IMR-90 (cell line): ENCODE results near the gene CCNYL1. TPM values are rescaled to one million over a fixed set of nuclear protein-coding genes. Genes with fewer than 3 reads are reported as not detected.

ENCODE experiments used
- ATAC-seq: fragments of 200-7000 bp; cut with Tn5 transposase; 2 replicates; pipeline ENCODE4 v1.9.1; 2020; ENCODE audit warnings: low read depth, mild to moderate bottlenecking, moderate library complexity
- BruUV-seq: library from RNA; stranded (reverse); fragments of 400-500 nt; replicated peaks from 2 replicates; lab custom pipeline; 2021; lab: Mats Ljungman, UMichigan
- CTCF ChIA-PET: fragments of 300-600 bp; formaldehyde crosslinking; extraction: SDS; loops from one replicate; lab custom pipeline; 2021; ENCODE audit warnings: antibody characterized with exemption; lab: Yijun Ruan, JAX
- POLR2A ChIA-PET: fragments of 300-600 bp; sonication (Branson Sonifier 250); formaldehyde crosslinking; loops from one replicate; lab custom pipeline; 2022; ENCODE audit warnings: antibody characterized with exemption; ENCODE audit not compliant: unreplicated experiment; lab: Charles Lee
- DNase-seq: peaks from one replicate; pipeline ENCODE4 v3.0.0; 2013
- H2AFZ ChIP-seq: replicated peaks from 2 replicates; pipeline ENCODE3; 2013; ENCODE audit warnings: low read length, mild to moderate bottlenecking; ENCODE audit not compliant: poor library complexity
- H2AK5ac ChIP-seq: 2 replicates; pipeline ENCODE4 v1.6.1; 2013; ENCODE audit warnings: low read depth, low read length, inconsistent platforms
- H2AK9ac ChIP-seq: replicated peaks from 2 replicates; pipeline ENCODE3; 2013; ENCODE audit warnings: mild to moderate bottlenecking, low read depth, low read length, moderate library complexity; ENCODE audit not compliant: poor library complexity
- H2BK120ac ChIP-seq: 2 replicates; pipeline ENCODE4 v1.6.1; 2013; ENCODE audit warnings: low read depth, low read length, inconsistent platforms
- H2BK15ac ChIP-seq: 3 replicates; pipeline ENCODE4 v1.6.1; 2013; ENCODE audit warnings: low read depth, low read length, inconsistent platforms
- H2BK20ac ChIP-seq: 2 replicates; pipeline ENCODE4 v1.6.1; 2013; ENCODE audit warnings: low read depth, mild to moderate bottlenecking, inconsistent platforms, low read length, moderate library complexity
- H2BK5ac ChIP-seq: 2 replicates; pipeline ENCODE4 v1.6.1; 2013; ENCODE audit warnings: mild to moderate bottlenecking, low read depth, low read length, inconsistent platforms; ENCODE audit not compliant: poor library complexity, severe bottlenecking
- H3K14ac ChIP-seq: replicated peaks from 2 replicates; pipeline ENCODE4 v1.6.1; 2013; ENCODE audit warnings: low read depth, low read length, inconsistent platforms
- H3K18ac ChIP-seq: 2 replicates; pipeline ENCODE4 v1.6.1; 2013; ENCODE audit warnings: low read depth, low read length, control low read depth
- H3K23ac ChIP-seq: 2 replicates; pipeline ENCODE4 v1.6.1; 2013; ENCODE audit warnings: low read depth, low read length, inconsistent platforms
- H3K27ac ChIP-seq: 2 replicates; pipeline ENCODE4 v1.5.1; 2013; ENCODE audit warnings: mild to moderate bottlenecking, control low read depth, low read length; ENCODE audit not compliant: insufficient read depth
- H3K27me3 ChIP-seq: 2 replicates; pipeline ENCODE4 v1.6.1; 2013; ENCODE audit warnings: low read length; ENCODE audit not compliant: control insufficient read depth, insufficient read depth
- H3K36me3 ChIP-seq: 2 replicates; pipeline ENCODE4 v1.6.1; 2013; ENCODE audit warnings: low read length, mixed read lengths; ENCODE audit not compliant: control insufficient read depth, insufficient read depth
- H3K4ac ChIP-seq: 2 replicates; pipeline ENCODE4 v1.6.1; 2013; ENCODE audit warnings: low read depth, low read length, inconsistent platforms
- H3K4me1 ChIP-seq: 2 replicates; pipeline ENCODE4 v1.6.1; 2013; ENCODE audit warnings: low read length, mixed read lengths; ENCODE audit not compliant: control insufficient read depth, insufficient read depth
- H3K4me2 ChIP-seq: 2 replicates; pipeline ENCODE4 v1.6.1; 2013; ENCODE audit warnings: low read depth, mild to moderate bottlenecking, control low read depth, low read length, moderate library complexity
- H3K4me3 ChIP-seq: 2 replicates; pipeline ENCODE4 v1.5.1; 2013; ENCODE audit warnings: low read depth, mild to moderate bottlenecking, control low read depth, low read length, moderate library complexity; ENCODE audit not compliant: insufficient read depth
- H3K56ac ChIP-seq: 2 replicates; pipeline ENCODE4 v1.6.1; 2013; ENCODE audit warnings: low read length, inconsistent platforms; ENCODE audit not compliant: insufficient read depth; ENCODE audit errors: extremely low read depth
- H3K79me1 ChIP-seq, 2 experiments: 2 replicates each; pipeline ENCODE4 v1.6.1; 2013; ENCODE audit warnings: low read length in 2 of 2, inconsistent platforms in 1 of 2, low read depth in 1 of 2
- H3K9ac ChIP-seq: 2 replicates; pipeline ENCODE4 v1.6.1; 2013; ENCODE audit warnings: low read depth, low read length, control low read depth
- H3K9me1 ChIP-seq: 2 replicates; pipeline ENCODE4 v1.6.1; 2013; ENCODE audit warnings: low read length, inconsistent platforms; ENCODE audit not compliant: insufficient read depth
- H3K9me3 ChIP-seq: 2 replicates; pipeline ENCODE4 v1.6.1; 2013; ENCODE audit warnings: low read length; ENCODE audit not compliant: control insufficient read depth, insufficient read depth
- H4K20me1 ChIP-seq: 2 replicates; pipeline ENCODE4 v1.6.1; 2013; ENCODE audit warnings: low read length, inconsistent platforms; ENCODE audit not compliant: insufficient read depth
- H4K5ac ChIP-seq: 2 replicates; pipeline ENCODE4 v1.6.1; 2013; ENCODE audit warnings: mild to moderate bottlenecking, low read depth, low read length, control low read depth
- H4K8ac ChIP-seq, 2 experiments: 2 replicates each; pipeline ENCODE4 v1.6.1; 2013; ENCODE audit warnings: low read depth in 2 of 2, low read length in 2 of 2, control low read depth in 1 of 2, inconsistent platforms in 1 of 2
- H4K91ac ChIP-seq: 2 replicates; pipeline ENCODE4 v1.6.1; 2013; ENCODE audit warnings: low read depth, low read length, inconsistent platforms; ENCODE audit not compliant: insufficient read depth
- BHLHE40 ChIP-seq: fragments of 150-350 bp; IDR thresholded peaks from 2 replicates; pipeline ENCODE4 v1.6.1; 2016; ENCODE audit warnings: mild to moderate bottlenecking, low read depth, low read length
- CEBPB ChIP-seq: IDR thresholded peaks from 2 replicates; pipeline ENCODE4 v1.6.1; 2012; ENCODE audit warnings: low read depth, low read length, improper control_type of control experiment
- CHD1 ChIP-seq: IDR thresholded peaks from 2 replicates; pipeline ENCODE4 v1.6.1; 2012; ENCODE audit warnings: low read depth, low read length, improper control_type of control experiment
- CTCF ChIP-seq: conservative IDR thresholded peaks from 2 replicates; pipeline ENCODE4 v1.5.1; 2012; ENCODE audit warnings: mild to moderate bottlenecking, low read depth, low read length, improper control_type of control experiment
- FOS ChIP-seq: fragments of 150-350 bp; IDR thresholded peaks from 2 replicates; pipeline ENCODE4 v1.6.1; 2016; ENCODE audit warnings: low read depth, low read length
- MAFK ChIP-seq: IDR thresholded peaks from 2 replicates; pipeline ENCODE4 v1.6.1; 2012; ENCODE audit warnings: low read depth, low read length, improper control_type of control experiment
- MAZ ChIP-seq: IDR thresholded peaks from 2 replicates; pipeline ENCODE4 v1.6.1; 2012; ENCODE audit warnings: low read depth, mild to moderate bottlenecking, low read length, improper control_type of control experiment, moderate library complexity, borderline replicate concordance
- MXI1 ChIP-seq: IDR thresholded peaks from 2 replicates; pipeline ENCODE4 v1.6.1; 2012; ENCODE audit warnings: low read depth, mild to moderate bottlenecking, low read length, moderate library complexity, borderline replicate concordance
- NFE2L2 ChIP-seq: fragments of 150-350 bp; IDR thresholded peaks from 2 replicates; pipeline ENCODE4 v1.6.1; 2016; ENCODE audit warnings: low read depth, mild to moderate bottlenecking, low read length
- POLR2A ChIP-seq: IDR thresholded peaks from 2 replicates; pipeline ENCODE4 v1.6.1; 2012; ENCODE audit warnings: mild to moderate bottlenecking, low read depth, low read length
- RAD21 ChIP-seq: IDR thresholded peaks from 2 replicates; pipeline ENCODE4 v1.6.1; 2012; ENCODE audit warnings: low read length, improper control_type of control experiment
- RCOR1 ChIP-seq: IDR thresholded peaks from 2 replicates; pipeline ENCODE4 v1.6.1; 2012; ENCODE audit warnings: mild to moderate bottlenecking, low read length, improper control_type of control experiment; ENCODE audit not compliant: insufficient replicate concordance
- RFX5 ChIP-seq: IDR thresholded peaks from 2 replicates; pipeline ENCODE4 v1.8.0; 2012; ENCODE audit warnings: low read depth, mild to moderate bottlenecking, low read length, moderate library complexity
- SMC3 ChIP-seq: fragments of 150-350 bp; IDR thresholded peaks from 2 replicates; pipeline ENCODE4 v1.6.1; 2016; ENCODE audit warnings: low read depth, mild to moderate bottlenecking, antibody characterized with exemption, low read length, moderate library complexity
- USF2 ChIP-seq: fragments of 150-350 bp; IDR thresholded peaks from 2 replicates; pipeline ENCODE4 v1.6.1; 2017; ENCODE audit warnings: mild to moderate bottlenecking, antibody characterized with exemption, low read length, low read depth
- WGBS, 2 experiments: methylation state at CpG; one replicate each; pipeline versions ENCODE4 v1.1.5 to v1.1.7; 2013; ENCODE audit warnings: missing lambda C conversion rate in 2 of 2; ENCODE audit not compliant: insufficient read length in 1 of 2; ENCODE audit errors: extremely low coverage in 2 of 2; 5-methylcytosine and 5-hydroxymethylcytosine counted together
- dilution Hi-C: fragments of 300-500 bp; cut with HindIII; formaldehyde crosslinking; loops from one replicate; pipeline ENCODE4 v1.14.3; 2018; ENCODE audit warnings: low sequenced_read_pairs; ENCODE audit not compliant: unreplicated experiment
- in situ Hi-C: fragments of 300-500 bp; cut with MboI; formaldehyde crosslinking; loops from 3 replicates; pipeline ENCODE4 v1.14.3; 2019; ENCODE audit warnings: low sequenced_read_pairs, inconsistent platforms, mixed read lengths
- intact Hi-C: fragments of 100-400 bp; cut with micrococcal nuclease; formaldehyde crosslinking; loops from 2 replicates; pipeline ENCODE4 v1.10.0; 2022
- polyA plus RNA-seq, 3 experiments: library from polyadenylated mRNA; depleted of rRNA; stranded (reverse); fragments of >200 nt; gene quantifications; 2 replicates each; pipeline ENCODE4 v1.2.3, GENCODE V29; 2012; ENCODE audit warnings: low replicate concordance in 1 of 3
- total RNA-seq: library from RNA; depleted of rRNA; stranded (reverse); fragments of >200 nt; gene quantifications from 2 replicates; pipeline ENCODE4 v1.2.3, GENCODE V29; 2012

The CCNYL1 gene
- total and polyA plus RNA-seq, 2 of the 4 experiments (the other 2 are of a cell fraction), result 5.4 to 7.3 TPM

- no peak for TF ChIP-seq CHD1
Measured at GRCh38 chr2:207796585-207797350, 85.3 kb downstream of the CCNYL1 start (continued).

- Histone ChIP-seq H3K4ac (no peak overlapping the region), H2AK9ac (no peak overlapping the region), H3K4me3 (no peak overlapping the region), H3K4me2 (no peak overlapping the region), H3K27me3 (0 out of 2 replicates have a peak, but pooled peaks cover 2% of the 10 kb centered on the region), H3K79me1 (no peaks in the 10 kb centered on the region), H4K20me1 (no peaks in the 10 kb centered on the region), H3K9me3 (no peaks in the 10 kb centered on the region), H2BK5ac (no peak overlapping the region), H2BK20ac (no peak overlapping the region), H3K27ac (no peak overlapping the region), H2BK120ac (no peak overlapping the region), H3K56ac (no peak overlapping the region), H2AFZ (no peak overlapping the region), H4K5ac (no peak overlapping the region), H3K18ac (no peak overlapping the region), H3K36me3 (no peaks in the 10 kb centered on the region), H3K14ac (no peak overlapping the region), H2AK5ac (no peak overlapping the region), H4K91ac (no peak overlapping the region), H3K4me1 (peaks cover 3% of the 10 kb centered on the region; the same call in 1 of the 2 replicates), H2BK15ac (no peak overlapping the region), H4K8ac (no peak overlapping the region), H3K9me1 (0 out of 2 replicates have a peak, but pooled peaks cover 3% of the 10 kb centered on the region), H3K23ac (no peak overlapping the region), H3K9ac (no peak overlapping the region)
- WGBS, 2 experiments, result 20% methylated on average over 1 of the region's 3 CpGs; no CpG with 5 or more reads in 1 of the 2 experiments
- in situ Hi-C loops, result no loop called here
- DNase-seq (no peak), ATAC-seq (no peak)
- dilution Hi-C loops, result no loop called here
- no TSS peak for BruUV-seq
- ChIA-PET CTCF (no interaction called here), POLR2A (no interaction called here)
- intact Hi-C loops, result no loop called here
- TF ChIP-seq MAFK (no peak), SMC3 (no peak), CEBPB (no peak), RAD21 (no peak), RFX5 (no peak), NFE2L2 (no peak), MXI1 (no peak), MAZ (no peak), CHD1 (no peak), CTCF (no peak), BHLHE40 (no peak), POLR2A (no peak), FOS (no peak), RCOR1 (no peak), USF2 (no peak)
Measured at GRCh38 chr2:207801259-207801658, 89.8 kb downstream of the CCNYL1 start.
